ENCODE data around the gene GOLT1B.

The GOLT1B gene

DNA sequence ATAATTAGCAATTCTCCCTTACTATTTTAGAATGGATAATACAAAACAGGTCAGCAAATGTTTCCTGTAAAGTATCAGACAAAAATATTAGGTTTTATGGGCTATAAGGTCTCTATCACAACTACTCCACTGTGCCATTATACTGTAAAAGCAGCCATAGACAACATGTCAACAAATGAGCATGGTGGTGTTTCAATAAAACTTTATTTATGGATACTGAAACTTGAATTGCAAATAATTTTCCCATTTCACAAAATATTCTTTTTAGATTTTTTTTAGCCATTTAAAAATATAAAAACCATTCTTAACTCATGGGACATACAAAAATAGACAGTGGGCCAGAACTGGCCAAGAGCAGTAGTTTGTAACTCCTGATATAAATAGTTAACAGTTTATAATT lies 15.6 kb upstream of the GOLT1B start:
- H3K27me3 ChIP-seq (ENCODE audit: insufficient read depth, low read length) = no peaks in the 10 kb centered on the region
- no peak overlapping the region for H3K9ac ChIP-seq (ENCODE audit: low read depth, low read length)
- peaks cover 62% of the 10 kb centered on the region for H3K36me3 ChIP-seq (ENCODE audit: insufficient read depth, low read depth, low read length)
- no peaks in the 10 kb centered on the region for H3K4me1 ChIP-seq (ENCODE audit: insufficient read depth, low read length)
- H3K4me3 ChIP-seq (ENCODE audit: low read length) = no peak overlapping the region
- H3K9me3 ChIP-seq (ENCODE audit: insufficient read depth, low read depth, low read length) = no peaks in the 10 kb centered on the region
- H3K27ac ChIP-seq (ENCODE audit: low read length) = no peak overlapping the region

DNA sequence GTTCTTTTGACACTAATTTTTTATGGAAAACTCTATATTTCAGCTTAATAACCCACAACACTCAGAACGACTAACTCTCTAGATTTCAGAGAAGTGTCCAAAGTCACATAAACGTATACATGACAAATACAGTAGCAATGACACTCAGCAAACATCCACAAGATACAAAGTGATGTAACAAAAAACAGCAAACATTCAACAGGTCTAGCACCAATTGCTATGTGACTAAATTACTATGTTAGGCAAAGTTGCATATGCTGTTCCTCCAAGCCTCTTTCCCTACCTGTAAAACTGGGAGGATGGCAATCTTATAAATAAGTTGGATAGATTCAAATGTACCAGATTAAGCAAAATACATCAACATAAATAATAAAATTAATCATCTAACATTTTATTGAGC lies 1.8 kb upstream of the GOLT1B start:
- H3K9ac ChIP-seq (ENCODE audit: low read depth, low read length) = peak overlapping the region; percentile 88; the same call in 1 of the 2 replicates

DNA sequence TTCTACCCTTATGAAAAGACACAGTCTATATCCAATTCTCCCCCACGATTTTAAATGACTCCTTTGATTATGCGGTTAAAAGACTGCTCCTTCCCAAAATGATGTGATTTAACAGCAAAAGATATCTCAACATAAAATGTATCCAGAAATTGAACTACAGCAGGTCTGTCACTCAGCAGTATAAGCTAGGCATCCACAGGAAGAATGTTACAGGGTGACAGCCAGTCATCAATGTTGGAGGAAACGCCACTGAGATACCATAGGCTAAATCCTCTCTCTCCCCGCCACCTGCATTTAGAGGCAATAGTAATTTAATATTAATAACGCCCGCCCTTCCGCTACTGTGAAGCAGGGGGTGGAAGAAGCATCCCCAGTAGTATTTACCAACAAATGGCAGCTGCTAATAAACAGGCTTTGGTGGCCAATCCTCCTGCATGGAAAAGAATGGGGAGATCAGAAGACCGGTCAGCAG lies 767 bp upstream of the GOLT1B start:
- Histone ChIP-seq H3K9ac (ENCODE audit: low read depth, low read length) (peak overlapping the region; percentile 88; the same call in 1 of the 2 replicates), H3K27ac (ENCODE audit: low read length) (no peak overlapping the region), H3K36me3 (ENCODE audit: insufficient read depth, low read depth, low read length) (peaks cover 33% of the 10 kb centered on the region), H3K9me3 (ENCODE audit: insufficient read depth, low read depth, low read length) (no peaks in the 10 kb centered on the region), H3K4me3 (ENCODE audit: low read length) (peak overlapping the region; percentile 96), H3K27me3 (ENCODE audit: insufficient read depth, low read length) (no peaks in the 10 kb centered on the region), H3K4me1 (ENCODE audit: insufficient read depth, low read length) (peaks cover 5% of the 10 kb centered on the region; the same call in 1 of the 2 replicates)

More for the DNA sequence above, 1.8 kb upstream of the GOLT1B start:
- H3K36me3 ChIP-seq (ENCODE audit: insufficient read depth, low read depth, low read length) = peaks cover 36% of the 10 kb centered on the region
- no peaks in the 10 kb centered on the region for H3K27me3 ChIP-seq (ENCODE audit: insufficient read depth, low read length)
- no peak overlapping the region for H3K27ac ChIP-seq (ENCODE audit: low read length)
- peaks cover 5% of the 10 kb centered on the region; the same call in 1 of the 2 replicates for H3K4me1 ChIP-seq (ENCODE audit: insufficient read depth, low read length)
- no peaks in the 10 kb centered on the region for H3K9me3 ChIP-seq (ENCODE audit: insufficient read depth, low read depth, low read length)
- peak overlapping the region; percentile 96 for H3K4me3 ChIP-seq (ENCODE audit: low read length)

DNA sequence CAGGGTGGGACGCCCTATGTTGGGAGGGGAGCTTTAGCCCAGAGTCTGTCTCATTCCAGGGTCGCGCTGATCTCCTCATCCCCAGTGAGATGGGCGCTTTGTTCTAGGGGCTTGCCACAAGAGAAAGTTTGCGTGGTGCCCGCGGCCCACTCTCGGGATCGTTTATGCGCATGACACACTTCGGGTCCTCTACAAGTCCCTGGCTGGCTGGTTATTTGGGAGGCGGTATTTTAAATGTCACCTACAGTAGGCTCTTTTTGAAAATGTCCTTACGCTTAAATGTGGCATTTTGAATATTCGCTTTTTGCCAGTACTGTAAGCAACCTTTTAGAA lies 541 bp downstream of the GOLT1B start:
- Histone ChIP-seq H3K36me3 (ENCODE audit: insufficient read depth, low read depth, low read length) (peaks cover 21% of the 10 kb centered on the region), H3K9ac (ENCODE audit: low read depth, low read length) (peak overlapping the region; percentile 87), H3K9me3 (ENCODE audit: insufficient read depth, low read depth, low read length) (no peaks in the 10 kb centered on the region), H3K27me3 (ENCODE audit: insufficient read depth, low read length) (no peaks in the 10 kb centered on the region), H3K4me1 (ENCODE audit: insufficient read depth, low read length) (peaks cover 5% of the 10 kb centered on the region; the same call in 1 of the 2 replicates), H3K4me3 (ENCODE audit: low read length) (peak overlapping the region; percentile 96), H3K27ac (ENCODE audit: low read length) (no peak overlapping the region)

DNA sequence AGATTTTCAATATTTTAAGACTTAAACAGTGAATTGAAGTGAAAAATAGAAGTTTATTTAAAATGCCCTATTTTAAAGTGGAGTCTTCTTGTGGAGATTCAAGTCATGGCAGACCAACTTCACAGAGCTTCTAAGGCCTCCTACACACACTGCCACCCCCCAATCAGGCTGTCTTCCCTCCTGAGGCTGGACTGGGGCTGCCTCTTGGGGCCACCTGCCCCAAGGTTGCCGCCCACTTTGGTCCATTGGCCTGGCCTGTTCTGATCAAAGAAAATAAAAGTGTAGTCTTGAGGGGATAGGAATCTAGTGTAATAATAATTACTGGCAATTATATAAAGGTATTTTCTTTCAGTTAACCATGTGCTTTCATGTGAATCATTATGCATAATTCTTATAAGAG lies 1.3 kb downstream of the GOLT1B start:
- Histone ChIP-seq H3K4me3 (ENCODE audit: low read length) (peak overlapping the region; percentile 96), H3K9ac (ENCODE audit: low read depth, low read length) (peak overlapping the region; percentile 87; the same call in 1 of the 2 replicates), H3K9me3 (ENCODE audit: insufficient read depth, low read depth, low read length) (no peaks in the 10 kb centered on the region), H3K27ac (ENCODE audit: low read length) (no peak overlapping the region), H3K4me1 (ENCODE audit: insufficient read depth, low read length) (peaks cover 5% of the 10 kb centered on the region; the same call in 1 of the 2 replicates), H3K27me3 (ENCODE audit: insufficient read depth, low read length) (no peaks in the 10 kb centered on the region), H3K36me3 (ENCODE audit: insufficient read depth, low read depth, low read length) (peaks cover 21% of the 10 kb centered on the region)

DNA sequence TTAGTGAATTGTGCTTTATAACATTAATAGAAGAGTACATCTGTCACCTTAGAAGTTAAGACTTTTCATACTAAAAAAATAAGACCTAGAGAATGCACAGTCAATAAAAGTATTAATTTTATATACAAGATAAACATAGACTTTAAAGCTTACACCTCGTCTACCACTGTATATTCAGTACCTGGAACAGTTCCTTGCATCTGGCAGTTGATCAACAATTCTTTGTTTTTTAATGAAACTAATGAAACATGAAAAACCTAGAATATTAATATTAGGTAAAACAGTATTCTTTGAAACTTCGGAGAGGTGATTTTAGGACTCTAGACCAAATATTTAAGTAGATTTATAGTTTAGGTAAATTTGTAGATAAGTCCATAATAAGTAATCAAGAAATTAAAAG lies 4.3 kb downstream of the GOLT1B start:
- H3K4me1 ChIP-seq (ENCODE audit: insufficient read depth, low read length) = no peaks in the 10 kb centered on the region; the same call in 1 of the 2 replicates
- no peak overlapping the region for H3K4me3 ChIP-seq (ENCODE audit: low read length)
- H3K27ac ChIP-seq (ENCODE audit: low read length) = no peak overlapping the region
- H3K36me3 ChIP-seq (ENCODE audit: insufficient read depth, low read depth, low read length) = peaks cover 23% of the 10 kb centered on the region
- no peak overlapping the region for H3K9ac ChIP-seq (ENCODE audit: low read depth, low read length)
- no peaks in the 10 kb centered on the region for H3K9me3 ChIP-seq (ENCODE audit: insufficient read depth, low read depth, low read length)
- H3K27me3 ChIP-seq (ENCODE audit: insufficient read depth, low read length) = no peaks in the 10 kb centered on the region

DNA sequence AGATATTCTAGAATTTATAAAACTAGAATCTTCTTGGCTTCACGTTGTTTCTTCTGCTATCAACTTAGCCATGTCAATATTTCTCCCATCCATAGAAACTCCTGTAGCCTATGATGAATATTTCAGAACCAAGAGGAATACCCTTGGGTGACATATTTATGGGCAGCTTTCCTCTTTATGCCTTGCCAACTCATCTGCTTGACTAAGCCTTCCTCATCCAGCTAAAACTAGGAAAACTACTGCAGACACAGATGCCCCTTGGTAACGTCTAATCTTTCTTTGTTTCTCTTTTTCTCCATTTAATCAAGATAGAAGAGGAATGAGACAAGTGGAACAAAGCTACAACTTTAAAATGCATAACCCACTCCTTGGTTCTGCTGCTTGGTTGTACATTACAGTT lies 6.3 kb downstream of the GOLT1B start:
- no peaks in the 10 kb centered on the region for H3K27me3 ChIP-seq (ENCODE audit: insufficient read depth, low read length)
- no peak overlapping the region for H3K9ac ChIP-seq (ENCODE audit: low read depth, low read length)
- H3K4me1 ChIP-seq (ENCODE audit: insufficient read depth, low read length) = no peaks in the 10 kb centered on the region; the same call in 1 of the 2 replicates
- H3K4me3 ChIP-seq (ENCODE audit: low read length) = no peak overlapping the region
- no peak overlapping the region for H3K27ac ChIP-seq (ENCODE audit: low read length)
- no peaks in the 10 kb centered on the region for H3K9me3 ChIP-seq (ENCODE audit: insufficient read depth, low read depth, low read length)
- H3K36me3 ChIP-seq (ENCODE audit: insufficient read depth, low read depth, low read length) = peaks cover 33% of the 10 kb centered on the region

DNA sequence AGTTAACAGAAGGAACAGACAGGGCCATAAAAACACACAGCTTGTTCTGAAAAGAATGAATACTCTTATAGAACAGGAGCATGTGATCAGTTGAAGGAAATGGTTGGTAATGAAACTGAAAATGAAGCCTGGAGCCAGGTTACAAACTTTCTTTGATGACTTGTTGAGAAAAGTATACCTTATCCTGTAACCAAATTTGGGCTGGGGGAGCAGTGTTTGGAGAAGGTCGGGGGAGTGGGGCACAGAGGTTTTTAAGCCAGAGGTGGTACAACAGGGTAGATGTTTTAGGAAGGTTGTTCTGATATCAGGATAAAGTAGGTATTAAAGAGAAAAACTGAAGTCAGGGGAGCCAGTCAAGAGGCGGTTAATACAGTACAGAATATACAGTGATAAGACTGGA lies 8.2 kb downstream of the GOLT1B start:
- Histone ChIP-seq H3K36me3 (ENCODE audit: insufficient read depth, low read depth, low read length) (peaks cover 51% of the 10 kb centered on the region), H3K9me3 (ENCODE audit: insufficient read depth, low read depth, low read length) (no peaks in the 10 kb centered on the region)

DNA sequence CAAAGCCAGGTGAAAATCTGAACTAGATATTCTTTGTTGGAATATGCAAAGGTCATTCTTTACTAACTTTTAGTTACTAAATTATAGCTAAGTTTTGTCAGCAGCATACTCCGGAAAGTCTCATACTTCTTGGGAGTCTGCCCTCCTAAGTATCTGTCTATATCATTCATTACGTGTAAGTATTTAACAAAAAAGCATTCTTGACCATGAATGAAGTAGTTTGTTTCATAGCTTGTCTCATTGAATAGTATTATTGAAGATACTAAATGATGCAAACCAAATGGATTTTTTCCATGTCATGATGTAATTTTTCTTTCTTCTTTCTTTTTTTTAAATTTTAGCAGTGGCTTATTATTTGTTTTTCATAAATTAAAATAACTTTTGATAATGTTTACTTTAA lies 14.7 kb downstream of the GOLT1B start:
- Histone ChIP-seq H3K4me3 (ENCODE audit: low read length) (no peak overlapping the region), H3K36me3 (ENCODE audit: insufficient read depth, low read depth, low read length) (peaks cover 44% of the 10 kb centered on the region), H3K9ac (ENCODE audit: low read depth, low read length) (no peak overlapping the region), H3K27ac (ENCODE audit: low read length) (no peak overlapping the region), H3K27me3 (ENCODE audit: insufficient read depth, low read length) (no peaks in the 10 kb centered on the region), H3K9me3 (ENCODE audit: insufficient read depth, low read depth, low read length) (no peaks in the 10 kb centered on the region), H3K4me1 (ENCODE audit: insufficient read depth, low read length) (no peaks in the 10 kb centered on the region)

More for the DNA sequence above, 8.2 kb downstream of the GOLT1B start:
- Histone ChIP-seq H3K9ac (ENCODE audit: low read depth, low read length) (no peak overlapping the region), H3K4me3 (ENCODE audit: low read length) (no peak overlapping the region), H3K27me3 (ENCODE audit: insufficient read depth, low read length) (no peaks in the 10 kb centered on the region), H3K4me1 (ENCODE audit: insufficient read depth, low read length) (no peaks in the 10 kb centered on the region), H3K27ac (ENCODE audit: low read length) (no peak overlapping the region)

DNA sequence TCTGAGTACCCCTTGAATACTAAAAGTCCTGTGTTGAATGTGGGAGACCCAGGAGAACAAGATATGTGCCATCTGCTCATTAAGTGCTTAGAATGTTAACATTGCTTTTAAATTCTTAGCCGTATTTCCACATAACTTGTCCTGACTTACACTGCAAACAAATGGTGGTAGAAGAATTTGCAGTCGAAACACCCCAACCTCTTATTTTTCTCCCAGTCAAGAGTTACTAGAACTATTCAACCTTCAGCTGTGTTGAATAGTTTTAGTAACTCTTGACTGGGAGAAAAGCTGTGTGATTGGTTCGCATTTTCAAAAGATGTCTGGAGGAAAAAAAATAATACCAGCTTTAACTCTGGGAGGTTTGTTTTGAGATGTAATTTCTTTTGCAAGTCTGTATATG lies 16.9 kb downstream of the GOLT1B start:
- Histone ChIP-seq H3K27ac (ENCODE audit: low read length) (no peak overlapping the region), H3K9me3 (ENCODE audit: insufficient read depth, low read depth, low read length) (no peaks in the 10 kb centered on the region; the same call in 1 of the 2 replicates), H3K36me3 (ENCODE audit: insufficient read depth, low read depth, low read length) (peaks cover 30% of the 10 kb centered on the region)

DNA sequence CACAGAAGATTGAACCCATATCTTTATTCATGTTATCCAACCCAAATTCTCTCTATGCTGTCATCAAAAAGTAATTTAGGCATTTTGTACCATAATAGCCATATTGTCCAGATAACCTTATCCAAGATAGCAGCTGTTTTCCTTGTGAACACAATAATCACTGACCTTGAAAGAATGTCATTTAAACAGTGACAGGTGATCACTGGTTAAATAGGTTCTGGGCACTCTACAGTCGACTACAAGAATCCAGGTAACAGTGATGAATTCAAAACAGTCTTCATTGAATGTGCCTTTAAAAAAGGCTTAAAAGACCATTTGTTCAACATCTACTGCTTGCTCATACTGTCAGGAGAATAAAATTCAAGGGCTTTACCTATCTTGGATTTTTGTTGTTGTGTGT lies 20.0 kb downstream of the GOLT1B start:
- no peak overlapping the region for H3K9ac ChIP-seq (ENCODE audit: low read depth, low read length)
- no peak overlapping the region for H3K27ac ChIP-seq (ENCODE audit: low read length)
- H3K27me3 ChIP-seq (ENCODE audit: insufficient read depth, low read length) = peaks cover 11% of the 10 kb centered on the region
- no peaks in the 10 kb centered on the region; the same call in 1 of the 2 replicates for H3K36me3 ChIP-seq (ENCODE audit: insufficient read depth, low read depth, low read length)
- no peaks in the 10 kb centered on the region for H3K4me1 ChIP-seq (ENCODE audit: insufficient read depth, low read length)
- no peaks in the 10 kb centered on the region; the same call in 1 of the 2 replicates for H3K9me3 ChIP-seq (ENCODE audit: insufficient read depth, low read depth, low read length)
- H3K4me3 ChIP-seq (ENCODE audit: low read length) = no peak overlapping the region

More for the DNA sequence above, 16.9 kb downstream of the GOLT1B start:
- Histone ChIP-seq H3K4me1 (ENCODE audit: insufficient read depth, low read length) (no peaks in the 10 kb centered on the region), H3K4me3 (ENCODE audit: low read length) (no peak overlapping the region), H3K9ac (ENCODE audit: low read depth, low read length) (no peak overlapping the region), H3K27me3 (ENCODE audit: insufficient read depth, low read length) (no peaks in the 10 kb centered on the region)

DNA sequence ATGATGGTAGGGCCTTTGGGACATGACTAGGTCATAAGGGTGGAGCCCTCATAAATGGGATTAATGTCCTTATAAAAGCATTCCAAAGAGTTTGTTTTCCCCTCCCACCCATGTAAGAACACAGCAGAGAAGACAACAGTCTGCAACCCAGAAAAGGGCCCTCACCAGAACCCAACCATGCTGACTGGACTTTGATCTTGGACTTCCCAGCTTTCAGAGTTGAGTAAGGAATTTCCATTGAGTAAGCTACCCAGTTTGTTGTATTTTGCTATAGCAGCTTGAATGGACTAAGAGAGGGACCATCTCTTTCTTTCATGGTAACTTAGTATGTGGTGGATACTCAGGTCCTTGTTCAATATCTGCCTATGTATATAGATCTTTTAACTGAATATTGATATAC lies 21.6 kb downstream of the GOLT1B start:
- H3K36me3 ChIP-seq (ENCODE audit: insufficient read depth, low read depth, low read length) = no peaks in the 10 kb centered on the region
- H3K4me1 ChIP-seq (ENCODE audit: insufficient read depth, low read length) = no peaks in the 10 kb centered on the region; the same call in 1 of the 2 replicates
- H3K9me3 ChIP-seq (ENCODE audit: insufficient read depth, low read depth, low read length) = no peaks in the 10 kb centered on the region; the same call in 1 of the 2 replicates
- H3K9ac ChIP-seq (ENCODE audit: low read depth, low read length) = no peak overlapping the region
- H3K4me3 ChIP-seq (ENCODE audit: low read length) = no peak overlapping the region
- no peak overlapping the region for H3K27ac ChIP-seq (ENCODE audit: low read length)
- H3K27me3 ChIP-seq (ENCODE audit: insufficient read depth, low read length) = peaks cover 26% of the 10 kb centered on the region

All from iPS-20b (cell line).